Fibroblast of skin of left quadriceps (primary cell): Measurements from ENCODE around the gene GAGE1.
"Not testable (repeated sequence)": the region's sequence is repeated elsewhere in the genome, so short reads cannot be mapped to it uniquely, and the experiment has no call there.

Source experiments
- DNase-seq, 2 experiments: peaks; one replicate each; pipeline ENCODE4 v3.0.0-alpha.2; 2013; ENCODE audit warnings: low read depth in 2 of 2

Gene GAGE1

GRCh38 chrX:49598720-49599119, at the start of gene GAGE1:
TSS of gene GAGE1 (plus strand) at chrX:49599020. CDS start at chrX:49600175, 1,155 bp downstream.
- not testable (repeated sequence) for DNase-seq

GRCh38 chrX:49550989-49551388, 47.8 kb upstream of the GAGE1 start, which contains the start of gene GAGE12E:
TSS of gene GAGE12E (plus strand) at chrX:49551289. CDS start at chrX:49552444, 1,155 bp downstream.
- not testable (repeated sequence) for DNase-seq

- not testable (repeated sequence) for DNase-seq
Measured at GRCh38 chrX:49560542-49560941, 38.3 kb upstream of the GAGE1 start, which contains the start of gene GAGE12F. TSS of gene GAGE12F (plus strand) at chrX:49560842. CDS start at chrX:49561997, 1,155 bp downstream.

GRCh38 chrX:49568728-49569127, 30.1 kb upstream of the GAGE1 start:
- DNase-seq, result not testable (repeated sequence)

- not testable (repeated sequence) for DNase-seq
Measured at GRCh38 chrX:49569152-49569551, 29.7 kb upstream of the GAGE1 start.

GRCh38 chrX:49570100-49570499, 28.7 kb upstream of the GAGE1 start, which contains the start of gene GAGE12G:
TSS of gene GAGE12G (plus strand) at chrX:49570400. CDS start at chrX:49571555, 1,155 bp downstream.
- DNase-seq, result not testable (repeated sequence)

- DNase-seq, result not testable (repeated sequence)
Measured at GRCh38 chrX:49579649-49580048, 19.2 kb upstream of the GAGE1 start, which contains the start of gene GAGE12H. TSS of gene GAGE12H (plus strand) at chrX:49579949. CDS start at chrX:49581104, 1,155 bp downstream.

- not testable (repeated sequence) for DNase-seq
Measured at GRCh38 chrX:49589196-49589595, 9.6 kb upstream of the GAGE1 start, which contains the start of gene GAGE2A. TSS of gene GAGE2A (plus strand) at chrX:49589496. CDS start at chrX:49590651, 1,155 bp downstream.

- not testable (repeated sequence) for DNase-seq
Measured at GRCh38 chrX:49589769-49590478, 8.9 kb upstream of the GAGE1 start.

GRCh38 chrX:49590488-49590887, 8.3 kb upstream of the GAGE1 start:
- DNase-seq, result not testable (repeated sequence)

- DNase-seq, result no peak
Measured at GRCh38 chrX:49610718-49611310, 12.0 kb downstream of the GAGE1 start.

- DNase-seq, result no peak
Measured at GRCh38 chrX:49618574-49618973, 19.8 kb downstream of the GAGE1 start.

- no peak for DNase-seq
Measured at GRCh38 chrX:49627086-49627777, 28.4 kb downstream of the GAGE1 start.

GRCh38 chrX:49644991-49645637, 46.3 kb downstream of the GAGE1 start:
- no peak for DNase-seq

GRCh38 chrX:49656533-49656932, 57.7 kb downstream of the GAGE1 start:
- no peak for DNase-seq
